HG03457 (cell line): ENCODE measurements around the gene FNIP1.
"Not testable (repeated sequence)": the region's sequence is repeated elsewhere in the genome, so short reads cannot be mapped to it uniquely, and the experiment has no call there.

ENCODE experiments used
- ATAC-seq: cut with Tn5 transposase; IDR thresholded peaks from one replicate; pipeline ENCODE4 v1.9.1; 2021; ENCODE audit warnings: moderate number of reproducible peaks; ENCODE audit not compliant: unreplicated experiment

FNIP1 gene

GRCh38 chr5:131754363-131754762, 42.5 kb downstream of the FNIP1 start:
- ATAC-seq: no peak

GRCh38 chr5:131751506-131751905, 45.3 kb downstream of the FNIP1 start:
- no peak for ATAC-seq

GRCh38 chr5:131749723-131750470, 46.9 kb downstream of the FNIP1 start:
- no peak for ATAC-seq

- no peak for ATAC-seq
Observed at GRCh38 chr5:131749138-131749537, 47.7 kb downstream of the FNIP1 start.

- peak; percentile 73 for ATAC-seq
Observed at GRCh38 chr5:131747180-131748105, 49.4 kb downstream of the FNIP1 start.

GRCh38 chr5:131746423-131746822, 50.4 kb downstream of the FNIP1 start:
- ATAC-seq: no peak

- ATAC-seq: no peak
Observed at GRCh38 chr5:131745703-131746102, 51.1 kb downstream of the FNIP1 start.

- ATAC-seq: no peak
Observed at GRCh38 chr5:131745155-131745554, 51.7 kb downstream of the FNIP1 start.

- no peak for ATAC-seq
Observed at GRCh38 chr5:131740477-131740876, 56.3 kb downstream of the FNIP1 start.

GRCh38 chr5:131735393-131735792, 61.4 kb downstream of the FNIP1 start:
- ATAC-seq: no peak

- not testable (repeated sequence) for ATAC-seq
Observed at GRCh38 chr5:131734939-131735338, 61.9 kb downstream of the FNIP1 start.

- not testable (repeated sequence) for ATAC-seq
Observed at GRCh38 chr5:131729292-131729691, 67.5 kb downstream of the FNIP1 start.

- not testable (repeated sequence) for ATAC-seq
Observed at GRCh38 chr5:131724089-131724488, 72.7 kb downstream of the FNIP1 start.

- no peak for ATAC-seq
Observed at GRCh38 chr5:131720714-131721113, 76.1 kb downstream of the FNIP1 start.

GRCh38 chr5:131719564-131719963, 77.3 kb downstream of the FNIP1 start:
- ATAC-seq: no peak

- ATAC-seq: no peak
Observed at GRCh38 chr5:131718487-131719014, 78.3 kb downstream of the FNIP1 start.

GRCh38 chr5:131717164-131717563, 79.7 kb downstream of the FNIP1 start:
- not testable (repeated sequence) for ATAC-seq

- ATAC-seq: no peak
Observed at GRCh38 chr5:131716650-131717049, 80.2 kb downstream of the FNIP1 start.

GRCh38 chr5:131710391-131710790, 86.4 kb downstream of the FNIP1 start:
- ATAC-seq: no peak

GRCh38 chr5:131709043-131709442, 87.8 kb downstream of the FNIP1 start:
- no peak for ATAC-seq

GRCh38 chr5:131706281-131706680, 90.5 kb downstream of the FNIP1 start:
- no peak for ATAC-seq

GRCh38 chr5:131694926-131695325, 101.9 kb downstream of the FNIP1 start:
- no peak for ATAC-seq
